ENCODE measurements around the gene TMEM214.

DNA sequence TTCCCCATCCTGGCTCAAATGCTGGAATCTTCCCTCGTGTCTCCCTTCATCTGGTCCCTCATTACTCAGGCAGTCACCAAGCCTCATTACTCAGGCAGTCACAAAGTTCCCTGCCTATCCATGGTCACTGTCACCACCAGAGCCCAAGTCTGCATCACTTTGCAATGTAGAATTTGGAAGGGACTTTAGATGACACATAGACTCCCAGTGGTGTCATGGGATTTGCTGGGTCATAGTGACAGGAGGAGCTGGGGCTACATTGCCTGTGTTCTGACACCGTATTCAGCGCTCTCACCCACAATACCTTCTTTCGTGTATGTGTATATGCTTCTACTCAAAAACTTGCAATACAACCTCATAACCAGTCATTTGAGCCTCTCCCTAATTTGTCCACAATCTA is 43.6 kb downstream of the TMEM214 start:
- TF ChIP-seq TAF1 (IDR thresholded peaks at IDR 0.05; ENCODE audit: borderline replicate concordance, insufficient read depth, low read length) (no peak), POLR2AphosphoS5 (IDR thresholded peaks at IDR 0.05; ENCODE audit: low read depth, low read length) (no peak)

Measured in PFSK-1 (cell line).